Measurements from ENCODE around the gene RPRD1B. TPM values are rescaled to one million over a fixed set of nuclear protein-coding genes. Genes with fewer than 3 reads are reported as not detected.

RPRD1B gene
- total and polyA plus RNA-seq, 2 donors (not counting 3 experiments of a cell fraction or from before 2014, with no cell fraction given) = 13.0 to 29.3 TPM

DNA sequence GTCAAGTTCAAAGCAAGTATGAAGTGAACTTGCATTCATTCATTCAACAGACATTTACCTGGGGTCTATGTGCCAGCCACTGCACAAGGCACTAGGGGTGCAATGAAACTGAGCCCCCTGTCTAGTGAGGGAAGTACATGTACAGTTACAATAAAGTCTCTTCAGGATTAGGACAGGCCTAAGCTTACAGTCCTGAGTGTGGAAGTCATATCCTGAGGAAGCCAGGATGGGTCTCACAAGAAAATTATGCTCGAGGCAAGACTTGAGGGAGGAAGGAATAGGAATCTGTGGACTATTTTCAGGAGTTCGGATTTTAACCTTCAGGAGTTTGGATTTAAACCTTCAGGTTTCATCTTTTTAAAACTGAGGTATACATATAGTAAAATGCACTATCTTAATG, 19.7 kb upstream of the RPRD1B start:
- no TSS peak for BruUV-seq (replicated peaks)
- no peak overlapping the region for H2AFZ ChIP-seq (ENCODE audit: low read depth, low read length)
- peaks cover 20 to 32% of the 10 kb centered on the region in 2 experiments for H3K36me3 ChIP-seq (ENCODE audit: control insufficient read depth in 2 of 2, extremely low read depth in 1 of 2, insufficient read depth in 2 of 2, low read length in 2 of 2)
- no peak overlapping the region for H3K4me3 ChIP-seq (replicated peaks in 1 of 3; ENCODE audit: insufficient read depth in 1 of 3, low read depth in 1 of 3, low read length in 3 of 3)
- no peak overlapping the region for H3K27ac ChIP-seq (ENCODE audit: insufficient read depth, low read depth, low read length)
- ChIA-PET CTCF (interaction anchor here (0.7 to 2.1 kb wide), 6 partner anchors 9 to 450 kb away, joined by 3 to 6 read pairs (median 4); partner anchors contain the start of genes RPRD1B and TTI1), POLR2A (no interaction called here)
- no peak overlapping the region for H3K9ac ChIP-seq (replicated peaks; ENCODE audit: extremely low read depth, insufficient read depth, low read length)
- H4K20me1 ChIP-seq (replicated peaks; ENCODE audit: control insufficient read depth, extremely low read depth, insufficient read depth, low read length) = no peaks in the 10 kb centered on the region
- no peaks in the 10 kb centered on the region for H3K9me1 ChIP-seq (replicated peaks; ENCODE audit: control insufficient read depth, extremely low read depth, insufficient read depth, low read length)
- TF ChIP-seq CTCF (IDR thresholded peaks at IDR 0.05; ENCODE audit: extremely low read depth in 1 of 2, insufficient read depth in 1 of 2, low read depth in 1 of 2, low read length in 2 of 2) (no peak), POLR2A (IDR thresholded peaks at IDR 0.05; ENCODE audit: low read depth, low read length) (no peak), JUN (IDR thresholded peaks at IDR 0.05; ENCODE audit: borderline replicate concordance, insufficient read depth, insufficient read length, low read depth) (no peak), GATA2 (IDR thresholded peaks at IDR 0.05; ENCODE audit: insufficient read depth, insufficient read length, low read depth, low read length) (no peak)
- H3K9me3 ChIP-seq (replicated peaks; ENCODE audit: control insufficient read depth, insufficient read depth, low read length) = peaks cover 4% of the 10 kb centered on the region
- H3K4me1 ChIP-seq (ENCODE audit: control insufficient read depth, extremely low read depth, insufficient read depth, low read length) = peaks cover 11% of the 10 kb centered on the region
- DNase-seq (ENCODE audit: low read depth, low spot score) = peak; percentile 35
- dilution Hi-C loops (cut with MboI; ENCODE audit: extremely low pct_ligation_motif_present, low sequenced_read_pairs) (no loop called here), intact Hi-C loops (cut with micrococcal nuclease) (no loop called here)
- H3K79me2 ChIP-seq (ENCODE audit: control insufficient read depth, insufficient read depth, low read length) = peaks cover 16% of the 10 kb centered on the region
- no peaks in the 10 kb centered on the region for H3K27me3 ChIP-seq (ENCODE audit: control insufficient read depth in 2 of 2, insufficient read depth in 2 of 2, low read length in 2 of 2)
- peak; percentile 60 for FAIRE-seq
- H3K4me2 ChIP-seq (ENCODE audit: insufficient read depth, low read length) = no peak overlapping the region

- TF ChIP-seq POLR2AphosphoS5 (IDR thresholded peaks at IDR 0.05; ENCODE audit: insufficient read depth, low read depth, low read length) (no peak), FOS (IDR thresholded peaks at IDR 0.05; ENCODE audit: borderline replicate concordance, insufficient read depth, low read length) (no peak), POLR2A (IDR thresholded peaks at IDR 0.05; ENCODE audit: low read depth, low read length) (no peak), CTCF (IDR thresholded peaks at IDR 0.05; ENCODE audit: extremely low read depth in 1 of 2, insufficient read depth in 1 of 2, low read depth in 1 of 2, low read length in 2 of 2) (no peak), GATA2 (IDR thresholded peaks at IDR 0.05; ENCODE audit: insufficient read depth, insufficient read length, low read depth, low read length) (no peak), JUN (IDR thresholded peaks at IDR 0.05; ENCODE audit: borderline replicate concordance, insufficient read depth, insufficient read length, low read depth) (no peak), EZH2 (IDR thresholded peaks at IDR 0.05; ENCODE audit: borderline replicate concordance, low read depth, low read length, severe bottlenecking) (no peak), MYC (IDR thresholded peaks at IDR 0.05; ENCODE audit: low read depth, low read length) (no peak)
- TF ChIP-seq, protein P1, sequence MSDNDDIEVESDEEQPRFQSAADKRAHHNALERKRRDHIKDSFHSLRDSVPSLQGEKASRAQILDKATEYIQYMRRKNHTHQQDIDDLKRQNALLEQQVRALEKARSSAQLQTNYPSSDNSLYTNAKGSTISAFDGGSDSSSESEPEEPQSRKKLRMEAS (IDR thresholded peaks at IDR 0.05; ENCODE audit: insufficient read depth, insufficient read length) = no peak
- DNase-seq (ENCODE audit: low read depth, low spot score) = no peak
- Histone ChIP-seq H3K9me1 (replicated peaks; ENCODE audit: control insufficient read depth, extremely low read depth, insufficient read depth, low read length) (no peaks in the 10 kb centered on the region), H3K4me2 (ENCODE audit: insufficient read depth, low read length) (no peak overlapping the region), H3K27me3 (ENCODE audit: control insufficient read depth in 2 of 2, insufficient read depth in 2 of 2, low read length in 2 of 2) (no peaks in the 10 kb centered on the region), H3K4me1 (ENCODE audit: control insufficient read depth, extremely low read depth, insufficient read depth, low read length) (peaks cover 12% of the 10 kb centered on the region), H4K20me1 (replicated peaks; ENCODE audit: control insufficient read depth, extremely low read depth, insufficient read depth, low read length) (no peaks in the 10 kb centered on the region), H3K27ac (ENCODE audit: insufficient read depth, low read depth, low read length) (no peak overlapping the region), H3K9me3 (replicated peaks; ENCODE audit: control insufficient read depth, insufficient read depth, low read length) (peaks cover 4% of the 10 kb centered on the region), H3K9ac (replicated peaks; ENCODE audit: extremely low read depth, insufficient read depth, low read length) (no peak overlapping the region), H2AFZ (ENCODE audit: low read depth, low read length) (no peak overlapping the region), H3K79me2 (ENCODE audit: control insufficient read depth, insufficient read depth, low read length) (peaks cover 31% of the 10 kb centered on the region), H3K4me3 (replicated peaks in 1 of 3; ENCODE audit: insufficient read depth in 1 of 3, low read depth in 1 of 3, low read length in 3 of 3) (no peak overlapping the region), H3K36me3 (ENCODE audit: control insufficient read depth in 2 of 2, extremely low read depth in 1 of 2, insufficient read depth in 2 of 2, low read length in 2 of 2) (peaks cover 8 to 16% of the 10 kb centered on the region in 2 experiments)
- intact Hi-C loops (cut with micrococcal nuclease) (no loop called here), dilution Hi-C loops (cut with MboI; ENCODE audit: extremely low pct_ligation_motif_present, low sequenced_read_pairs) (no loop called here)
- CTCF ChIA-PET = no interaction called here
- BruUV-seq (replicated peaks) = no TSS peak
- POLR2A ChIA-PET = no interaction called here
- no peak for FAIRE-seq
These were observed 15.6 kb upstream of the RPRD1B start for GRCh38 chr20:38017959-38018358.
